ENCODE data around the gene ACTA2.

ACTA2 gene

DNA sequence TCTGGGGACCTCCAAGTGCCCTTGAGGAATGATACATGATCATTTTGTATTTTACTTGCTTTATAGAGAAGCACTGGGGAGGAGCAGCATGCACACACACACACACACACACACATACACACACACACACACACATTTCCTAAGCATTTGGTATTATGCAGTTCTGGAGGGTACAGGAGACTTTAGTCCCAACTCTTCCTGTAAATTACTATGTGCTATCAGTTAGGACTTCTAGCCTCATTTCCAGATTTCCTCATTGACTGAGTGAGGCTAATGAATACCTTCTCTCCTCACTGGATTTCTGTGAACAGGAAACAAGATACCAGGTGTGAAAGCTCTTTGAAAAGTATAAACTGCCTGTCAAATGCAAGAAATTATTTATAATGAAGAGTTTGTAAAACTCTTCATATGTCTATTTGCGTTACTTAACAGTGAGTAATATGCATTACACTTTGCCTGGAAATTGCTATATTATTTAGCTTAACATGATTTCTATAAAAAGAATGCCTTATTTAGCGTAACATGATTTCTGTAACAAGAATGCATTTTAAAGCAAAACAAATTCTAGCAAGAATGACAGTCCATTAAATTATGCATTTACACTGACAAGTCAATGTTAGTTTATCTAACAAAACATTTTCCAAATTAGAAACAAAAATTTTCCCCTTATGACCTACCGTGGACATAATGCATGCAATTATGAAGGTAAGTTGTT, 34.2 kb downstream of the ACTA2 start:
- no peak for FAIRE-seq

DNA sequence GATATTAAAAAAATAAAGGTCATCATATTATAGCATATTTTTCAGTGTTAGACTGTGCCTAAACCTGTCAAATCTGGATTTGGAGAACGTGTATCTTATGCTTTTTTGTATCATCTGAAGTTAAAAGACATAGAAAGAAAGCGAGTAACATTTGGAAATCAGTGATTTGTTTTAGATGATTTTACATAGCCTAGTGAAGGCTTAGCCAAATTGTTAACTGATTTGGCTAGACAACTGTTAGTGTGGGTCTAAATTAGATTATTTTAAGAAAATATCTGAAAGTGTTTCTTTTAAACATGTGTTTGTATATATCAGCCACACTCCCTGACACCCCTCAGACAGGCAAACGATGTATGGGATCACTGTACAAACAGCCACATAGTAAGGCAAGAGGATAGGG, 35.6 kb downstream of the ACTA2 start:
- no peak for FAIRE-seq

DNA sequence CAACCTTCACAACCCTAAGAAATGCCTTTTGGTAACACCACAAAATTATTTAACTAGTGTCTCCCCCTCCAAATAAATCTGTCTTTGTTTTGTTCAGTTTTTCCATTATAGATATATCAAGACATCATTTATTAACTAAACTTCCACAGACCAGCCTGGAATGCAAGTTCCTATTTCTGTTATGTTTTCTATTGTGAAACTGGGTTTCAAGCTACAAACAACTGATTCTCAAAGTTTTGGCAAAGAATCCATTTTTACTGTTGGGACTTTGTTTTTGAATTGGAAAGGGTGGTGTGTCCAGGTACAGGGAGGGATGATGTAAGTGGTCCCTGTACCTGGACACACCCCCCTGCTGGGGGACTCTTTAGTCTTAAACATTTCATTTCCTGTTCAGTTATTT, 36.3 kb downstream of the ACTA2 start:
- FAIRE-seq: no peak

DNA sequence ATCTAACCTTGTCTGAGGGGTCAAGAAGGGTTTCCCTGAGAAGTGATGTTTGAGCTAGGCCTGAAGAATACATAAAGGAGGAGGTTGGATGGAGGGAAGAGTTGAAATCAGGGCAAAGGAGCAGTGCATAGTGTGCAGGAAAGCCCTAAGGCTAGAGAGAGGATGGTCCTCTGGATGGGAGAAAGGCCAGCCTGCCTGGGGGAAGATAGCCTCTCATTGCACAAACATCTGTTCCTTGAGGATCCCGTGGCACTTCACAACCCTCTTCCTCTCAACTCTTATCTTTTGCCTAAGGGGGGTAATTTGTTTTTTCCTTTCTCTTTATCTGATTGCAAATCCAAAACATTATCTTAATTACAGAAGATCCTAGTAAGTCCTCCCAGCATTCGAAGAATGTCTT, 36.8 kb downstream of the ACTA2 start:
- FAIRE-seq: no peak

DNA sequence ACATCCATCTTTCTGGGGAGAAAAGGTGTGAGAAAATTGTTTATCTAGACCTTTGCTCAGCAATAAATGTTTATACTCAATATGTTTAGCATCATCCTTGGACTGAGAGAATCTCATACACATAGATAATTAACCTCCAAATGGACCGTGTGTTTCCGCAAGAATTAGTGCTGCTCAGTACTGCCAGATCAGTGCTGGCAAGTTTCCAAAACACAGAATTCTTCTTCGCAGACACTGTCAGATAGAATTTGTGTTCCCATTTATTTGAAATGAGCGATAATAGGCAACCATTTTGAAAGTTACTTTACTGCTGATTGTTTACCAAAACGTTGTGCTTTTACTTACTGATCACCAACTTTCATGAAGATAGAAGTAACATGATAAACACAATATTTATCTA, 38.8 kb downstream of the ACTA2 start:
- no peak for FAIRE-seq

DNA sequence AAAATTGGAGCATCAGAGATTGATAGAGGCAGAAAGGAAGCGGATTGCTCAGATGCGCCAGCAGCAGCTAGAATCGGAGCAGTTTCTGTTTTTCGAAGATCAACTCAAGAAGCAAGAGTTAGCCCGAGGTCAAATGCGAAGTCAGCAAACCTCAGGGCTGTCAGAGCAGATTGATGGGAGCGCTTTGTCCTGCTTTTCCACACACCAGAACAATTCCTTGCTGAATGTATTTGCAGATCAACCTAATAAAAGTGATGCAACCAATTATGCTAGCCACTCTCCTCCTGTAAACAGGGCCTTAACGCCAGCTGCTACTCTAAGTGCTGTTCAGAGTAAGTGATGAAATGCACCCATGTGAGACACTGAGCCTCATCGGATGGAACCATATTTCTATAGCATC, 39.4 kb downstream of the ACTA2 start:
- FAIRE-seq: no peak

DNA sequence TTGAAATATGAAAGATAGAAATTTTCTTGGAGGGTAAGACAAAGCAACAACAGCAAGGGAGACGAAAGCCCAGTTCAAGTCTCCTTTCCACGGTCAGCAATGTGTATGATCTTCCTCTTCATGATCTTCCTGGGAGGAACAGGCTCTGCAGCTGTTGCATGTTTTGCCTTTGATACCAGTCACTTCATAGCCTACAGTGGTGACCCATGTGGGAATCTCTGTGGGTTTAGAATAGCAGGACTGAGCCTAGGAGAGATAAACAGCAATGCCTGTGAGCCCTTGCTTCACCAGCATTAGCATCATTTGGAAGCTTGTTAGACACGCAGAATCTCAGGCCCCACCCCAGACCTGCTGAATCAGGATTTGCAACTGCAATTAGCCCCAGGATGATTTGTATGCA, 40.7 kb downstream of the ACTA2 start:
- no peak for FAIRE-seq

DNA sequence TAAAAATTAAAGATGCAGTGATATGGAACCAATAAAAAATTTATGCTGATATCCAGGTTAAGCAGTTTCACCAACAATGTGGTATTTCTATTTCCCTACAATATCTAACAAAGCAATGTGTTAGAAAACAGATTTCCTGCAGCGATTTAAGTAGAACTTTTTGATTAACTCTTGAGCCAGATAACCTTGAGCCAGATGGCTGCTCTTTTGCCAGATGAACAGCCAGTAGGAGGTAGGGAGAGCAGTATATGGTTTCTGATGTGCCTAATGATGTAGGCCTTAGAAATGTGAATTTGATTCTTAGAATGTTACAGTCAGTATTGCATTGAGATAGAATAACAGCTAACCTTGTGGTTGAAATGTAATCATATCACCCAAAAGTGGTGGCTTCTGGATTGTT, 41.5 kb downstream of the ACTA2 start:
- no peak for FAIRE-seq

DNA sequence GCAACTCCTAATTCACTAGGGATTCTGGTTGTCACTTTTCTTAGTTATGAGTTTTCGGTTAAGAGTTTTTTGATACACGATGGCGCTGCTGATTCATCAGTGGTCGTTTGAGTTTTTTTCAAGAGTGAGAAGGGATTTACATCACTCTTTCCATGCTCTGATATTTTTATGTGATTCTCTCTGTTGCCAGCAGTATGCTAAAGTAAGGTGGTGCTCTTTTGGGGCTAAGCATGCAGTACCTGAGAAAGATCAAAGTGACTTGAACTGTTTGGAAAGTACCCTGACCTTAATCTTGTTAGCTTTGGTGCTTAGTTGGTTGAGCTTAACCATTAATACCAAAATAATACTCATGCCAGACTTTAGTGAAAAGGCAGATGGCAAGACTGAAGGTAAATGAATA, 44.4 kb downstream of the ACTA2 start:
- FAIRE-seq: no peak

DNA sequence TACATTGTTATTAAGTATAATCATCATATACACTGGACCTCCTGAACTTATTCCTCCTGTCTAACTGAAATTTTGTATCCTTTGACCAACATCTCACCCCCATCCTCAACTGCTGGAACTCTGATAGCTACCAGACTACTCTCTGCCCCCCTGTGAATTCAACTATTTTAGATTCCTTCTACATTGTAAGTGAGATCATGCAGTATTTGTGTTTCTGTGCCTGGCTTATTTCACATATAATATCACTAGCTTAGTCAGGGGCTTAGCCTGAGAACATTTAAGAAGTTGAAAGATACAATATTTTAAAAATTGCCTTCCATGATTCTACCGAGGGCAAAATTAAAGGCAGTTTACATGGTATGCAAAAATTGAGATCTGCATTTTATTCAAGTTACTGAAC, 45.7 kb downstream of the ACTA2 start:
- FAIRE-seq: no peak

DNA sequence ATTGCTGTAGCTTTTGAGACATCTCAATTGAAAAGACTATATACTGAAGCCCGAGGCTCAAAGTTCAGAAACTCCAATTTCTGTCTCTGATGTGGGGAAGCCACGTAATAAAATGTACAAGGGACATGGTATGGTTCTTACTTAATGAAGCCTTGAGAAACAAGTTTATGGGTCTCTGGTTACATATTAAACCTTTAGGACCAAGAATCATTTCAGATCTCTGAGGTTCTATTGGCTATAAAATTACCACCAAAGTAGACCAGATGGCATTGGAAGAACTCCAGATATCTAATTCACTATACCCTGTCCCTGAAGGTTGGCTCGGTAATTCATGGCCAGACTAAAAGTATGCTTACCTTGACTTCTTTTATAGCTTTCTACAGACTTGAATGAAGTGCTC, 48.9 kb downstream of the ACTA2 start:
- no peak for FAIRE-seq

DNA sequence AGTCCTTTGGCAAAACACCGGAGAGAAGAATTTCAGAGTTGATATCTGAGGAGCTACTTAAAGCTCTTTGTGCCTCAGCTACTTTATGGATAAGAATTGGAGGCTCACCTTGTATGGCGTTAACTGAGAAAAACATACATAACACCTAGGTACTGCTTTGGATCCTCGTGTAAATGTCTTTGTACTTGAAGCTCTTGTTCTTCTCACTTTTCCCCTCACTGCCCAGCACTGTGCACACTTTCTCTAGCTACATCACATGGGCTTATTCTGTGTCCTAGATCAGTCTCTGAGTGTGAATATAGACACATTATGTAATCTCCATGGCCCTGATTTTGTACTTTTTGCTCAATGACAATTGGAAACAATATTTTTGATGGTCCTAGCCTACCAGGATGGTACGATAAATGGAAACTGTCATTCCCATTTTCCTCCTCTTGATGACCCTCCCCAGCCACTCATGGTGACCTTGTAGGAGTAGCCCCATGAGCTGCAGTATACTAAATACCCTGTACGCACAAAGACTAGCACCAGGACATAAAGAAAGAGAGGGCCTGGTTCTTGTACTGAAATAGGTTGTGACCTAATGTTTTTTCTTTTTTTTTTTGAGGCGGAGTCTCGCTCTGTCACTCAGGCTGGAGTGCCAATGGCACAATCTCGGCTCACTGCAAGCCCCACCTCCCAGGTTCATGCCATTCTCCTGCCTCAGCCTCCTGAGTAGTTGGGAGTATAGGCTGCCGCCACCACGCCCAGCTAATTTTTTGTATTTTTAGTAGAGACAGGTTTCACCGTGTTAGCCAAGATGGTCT, 50.4 kb downstream of the ACTA2 start:
- FAIRE-seq: no peak

DNA sequence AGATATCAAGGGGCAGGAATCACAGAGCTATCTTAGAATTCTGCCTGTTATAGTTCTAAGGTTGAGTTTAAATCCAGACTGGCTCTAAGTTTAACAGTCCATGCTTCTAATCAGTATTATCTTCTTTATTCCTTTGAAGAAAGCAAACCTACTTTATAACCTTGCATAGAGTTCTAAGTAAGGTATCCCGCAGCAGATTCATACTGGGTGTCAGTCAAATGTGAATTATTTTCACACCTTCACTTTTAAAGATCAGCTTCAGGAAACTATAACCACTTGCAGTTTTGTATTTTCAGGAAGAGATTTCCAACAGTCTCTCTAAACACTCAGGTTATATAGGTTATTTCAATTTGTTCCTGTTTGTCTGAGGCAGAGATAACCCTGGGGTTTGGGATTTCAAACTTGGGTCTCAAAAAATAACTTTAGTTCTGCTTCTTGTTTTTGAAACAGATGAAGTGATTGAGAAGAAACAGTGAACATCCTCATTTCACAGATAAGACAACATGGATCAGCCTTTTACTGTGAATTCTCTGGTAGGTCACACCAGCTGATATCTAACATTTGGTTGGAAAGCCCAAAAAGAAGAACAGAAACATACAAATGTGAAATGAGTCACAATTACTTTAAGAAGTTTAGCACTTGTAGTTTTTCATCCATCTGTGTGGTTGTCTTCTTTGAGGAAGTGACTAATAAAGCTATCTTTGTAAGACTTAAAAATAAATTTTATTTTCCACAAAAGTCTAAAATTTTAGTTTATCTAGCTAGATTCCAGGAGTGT, 51.2 kb downstream of the ACTA2 start:
- FAIRE-seq: no peak

DNA sequence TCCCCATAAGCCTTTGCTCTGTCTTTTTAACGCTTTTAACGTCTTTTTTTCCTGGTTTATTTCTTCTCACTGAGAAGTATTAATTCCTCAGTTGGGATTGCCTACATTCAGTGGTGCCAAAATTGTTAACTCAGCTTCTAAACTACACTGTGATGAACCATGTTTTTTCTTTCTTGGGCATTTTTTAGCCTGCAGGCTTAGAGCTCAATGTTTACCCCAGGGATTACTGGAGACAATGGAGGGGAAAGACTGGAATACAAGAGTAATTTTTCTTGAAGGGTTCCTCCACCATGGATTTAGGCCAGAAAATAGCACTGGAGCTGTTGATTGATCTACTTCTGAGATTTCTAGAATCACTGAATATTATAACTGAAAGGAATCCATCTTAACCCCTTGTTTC, 52.7 kb downstream of the ACTA2 start:
- no peak for FAIRE-seq

DNA sequence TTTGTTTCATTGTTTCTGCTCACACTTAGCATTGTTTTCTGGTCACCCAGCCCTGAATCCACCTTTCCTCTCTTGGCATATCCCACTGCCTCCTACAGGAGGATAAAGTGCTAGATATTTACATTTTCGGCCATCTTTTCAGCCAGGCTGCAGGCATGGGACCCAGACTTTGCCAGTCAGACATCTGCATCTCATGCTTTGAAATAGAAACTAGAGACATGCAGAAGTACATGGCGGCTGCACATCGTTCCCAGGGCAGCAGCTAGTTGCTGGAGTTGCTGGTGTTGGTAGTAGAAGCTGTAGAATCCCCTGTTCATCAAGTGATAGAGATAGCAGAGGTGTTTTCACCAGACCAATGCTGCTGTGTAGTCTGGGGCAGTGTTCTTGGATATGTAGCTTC, 53.8 kb downstream of the ACTA2 start:
- FAIRE-seq: no peak

DNA sequence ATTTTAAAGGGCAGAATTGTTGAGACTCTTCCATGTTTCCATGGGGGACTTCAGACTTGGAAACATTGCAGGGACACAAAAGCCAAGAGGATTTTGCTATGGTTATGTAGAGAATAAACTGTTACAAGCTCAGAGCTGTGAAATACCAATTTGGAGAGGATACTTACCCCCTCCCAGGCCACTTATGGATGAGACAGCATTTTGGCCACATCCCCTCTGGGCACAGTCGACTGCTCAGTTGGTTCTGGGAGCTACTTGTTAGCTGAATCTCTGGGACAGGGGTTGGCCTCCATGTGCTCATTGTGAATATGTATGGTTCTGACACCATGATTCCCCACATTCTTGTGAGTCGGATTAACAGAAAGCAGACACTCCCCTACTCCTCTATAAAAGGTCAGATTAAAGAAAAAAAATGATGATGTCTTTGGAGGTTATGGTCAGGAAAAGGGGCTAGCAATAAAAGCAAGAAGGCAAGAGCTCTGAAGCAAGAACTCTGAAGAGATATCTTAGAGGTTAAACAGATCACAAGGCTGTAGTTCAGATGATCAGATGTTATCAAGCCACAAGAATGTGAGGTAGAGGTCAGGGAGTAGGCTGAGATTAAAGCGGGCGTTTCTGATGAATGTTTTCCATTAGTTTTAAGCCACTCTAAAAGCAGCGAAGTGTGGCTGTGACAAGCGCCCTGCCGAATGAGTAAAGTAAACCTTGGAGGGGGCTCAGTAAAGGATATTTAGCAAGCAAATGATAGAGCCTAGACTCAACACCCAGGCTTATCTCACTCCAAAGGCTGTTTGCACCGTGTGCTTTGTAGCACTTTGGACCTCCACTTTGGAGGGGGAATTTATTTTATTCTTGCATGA, 55.3 kb downstream of the ACTA2 start:
- FAIRE-seq: no peak

DNA sequence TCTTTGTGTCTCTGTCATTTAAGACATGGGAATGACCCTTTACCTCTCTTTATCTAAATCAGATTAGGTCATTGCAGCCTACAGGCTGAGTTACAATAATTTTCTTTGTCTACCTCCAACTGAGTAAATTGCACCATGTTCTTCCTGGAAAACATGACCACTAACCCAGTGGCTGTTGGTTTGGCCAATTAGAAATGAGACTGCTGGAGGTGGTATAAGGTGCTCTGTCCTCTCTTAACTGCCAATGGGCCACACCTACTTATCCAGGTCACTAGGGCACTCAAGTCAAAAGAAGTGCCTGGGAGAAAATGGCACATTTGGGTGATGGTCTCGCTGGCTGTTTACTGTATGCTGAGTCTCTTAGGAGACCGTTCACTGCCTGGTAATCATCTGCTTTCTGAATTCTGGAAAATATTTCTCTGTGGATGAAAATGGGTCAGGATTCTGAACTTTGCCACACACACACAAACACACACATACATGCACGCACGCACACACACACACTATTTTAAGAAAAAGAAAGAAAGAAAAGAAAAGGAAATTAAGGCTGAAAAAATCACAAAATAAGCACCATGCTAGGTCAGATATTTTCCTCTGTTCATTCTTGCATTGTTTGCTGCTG, 56.1 kb downstream of the ACTA2 start:
- no peak for FAIRE-seq

DNA sequence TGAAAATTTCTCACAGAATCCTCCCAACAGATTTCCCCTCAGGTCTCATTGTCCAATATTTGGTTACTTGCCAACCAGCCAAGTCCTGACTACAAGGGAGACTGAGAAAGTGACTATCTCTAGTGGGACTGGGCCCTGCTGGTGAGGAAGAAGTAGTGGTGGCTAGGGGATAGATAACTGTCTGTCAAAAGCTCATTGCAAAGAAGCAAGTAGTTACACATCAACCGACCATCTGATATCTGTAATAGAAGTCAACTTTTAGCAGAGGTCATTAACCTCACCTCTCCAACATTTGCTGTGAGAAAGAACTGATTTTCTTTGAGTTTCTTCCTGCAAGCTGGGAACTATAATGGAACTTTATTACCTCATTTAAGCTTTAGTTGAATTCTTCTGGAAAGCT, 57.3 kb downstream of the ACTA2 start:
- FAIRE-seq: no peak

DNA sequence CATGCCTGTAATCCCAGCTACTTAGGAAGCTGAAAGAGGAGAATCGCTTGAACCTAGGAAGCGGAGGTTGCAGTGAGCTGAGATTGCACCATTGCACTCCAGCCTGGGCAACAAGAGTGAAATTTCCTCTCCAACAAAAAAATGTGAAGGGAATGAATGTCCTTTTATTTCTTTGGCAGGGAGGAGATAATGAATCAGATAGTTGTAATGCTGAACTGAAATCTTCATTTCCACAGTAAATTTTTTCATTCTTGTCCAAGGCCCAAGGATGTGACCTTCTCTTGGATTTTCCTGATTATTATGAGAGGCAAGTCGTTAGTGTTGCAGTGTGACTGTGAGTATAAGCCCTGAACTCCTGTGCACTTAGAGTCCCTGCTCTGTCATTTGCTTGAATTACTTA, 59.0 kb downstream of the ACTA2 start:
- no peak for FAIRE-seq

DNA sequence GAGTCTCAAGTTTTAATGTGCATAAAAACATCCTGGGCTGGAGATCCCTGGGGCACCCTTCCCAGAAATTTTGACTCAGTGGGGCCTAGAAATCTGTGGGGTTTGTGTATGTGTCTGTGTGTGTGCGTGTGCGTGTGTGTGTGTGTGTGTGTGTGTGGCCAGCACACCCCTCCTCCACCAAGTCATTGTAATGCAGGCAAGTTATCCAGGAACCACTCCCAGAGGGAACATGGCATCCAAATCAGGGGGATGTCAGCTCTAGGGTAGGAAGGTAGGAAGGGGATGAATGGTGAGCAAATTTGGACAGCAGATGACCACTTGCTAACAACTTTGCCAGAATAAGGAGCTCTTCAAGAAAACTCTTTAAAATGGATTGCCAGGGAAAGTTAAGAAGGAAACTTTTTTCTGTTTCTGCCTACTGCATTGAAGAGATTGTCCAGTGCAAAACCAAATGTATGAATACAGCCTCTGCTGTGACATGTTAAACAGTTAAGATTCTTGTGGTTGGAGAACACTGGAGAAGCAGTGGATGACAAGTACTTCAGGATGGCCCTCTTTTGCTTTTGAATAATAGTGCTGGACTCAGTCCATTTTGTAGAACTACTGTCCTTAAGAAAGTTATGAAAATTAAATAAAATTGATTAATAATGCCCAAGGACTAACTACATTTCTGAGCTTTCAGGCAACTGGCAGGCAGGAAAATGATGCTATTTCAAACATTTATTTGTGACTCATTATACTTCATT, 60.2 kb downstream of the ACTA2 start:
- no peak for FAIRE-seq

DNA sequence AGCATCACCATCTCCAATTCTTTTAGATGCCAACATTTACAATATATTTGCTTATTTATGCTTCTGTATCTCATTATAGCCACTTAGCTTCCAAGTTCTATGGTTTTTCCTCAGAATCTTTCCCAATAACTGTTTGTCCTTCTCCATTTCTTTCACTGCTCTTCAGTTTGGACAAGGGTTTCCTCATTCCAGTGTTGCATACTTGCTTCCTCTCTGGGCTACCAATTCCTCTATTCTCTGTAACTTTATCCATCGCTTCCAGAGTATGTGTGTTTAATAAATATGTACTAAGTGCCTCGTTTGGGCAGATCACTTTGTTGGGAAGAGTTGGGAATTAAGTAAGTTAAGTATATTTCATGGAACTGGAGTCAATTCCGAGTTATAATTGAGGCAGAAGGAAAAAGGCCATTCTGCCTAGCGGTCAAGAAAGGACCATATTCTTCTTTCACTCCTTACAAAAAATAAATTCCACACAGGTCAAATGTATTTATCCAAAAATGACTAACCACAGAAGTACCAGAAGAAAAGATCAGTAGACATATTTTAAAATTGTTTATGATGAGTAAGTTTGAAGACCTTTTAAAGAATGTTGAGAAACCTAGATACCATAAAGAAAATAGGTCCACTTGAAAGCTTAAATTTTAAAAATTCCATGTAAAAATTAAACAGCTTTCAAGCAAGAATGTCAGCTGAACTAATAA, 61.7 kb downstream of the ACTA2 start:
- FAIRE-seq: no peak
